HS-5 (cell line): ENCODE measurements around the gene MAPRE2.

ENCODE experiments used
- DNase-seq: peaks from one replicate; pipeline ENCODE4 v3.0.0-alpha.2; 2012; ENCODE audit warnings: low read depth

The MAPRE2 gene

DNA sequence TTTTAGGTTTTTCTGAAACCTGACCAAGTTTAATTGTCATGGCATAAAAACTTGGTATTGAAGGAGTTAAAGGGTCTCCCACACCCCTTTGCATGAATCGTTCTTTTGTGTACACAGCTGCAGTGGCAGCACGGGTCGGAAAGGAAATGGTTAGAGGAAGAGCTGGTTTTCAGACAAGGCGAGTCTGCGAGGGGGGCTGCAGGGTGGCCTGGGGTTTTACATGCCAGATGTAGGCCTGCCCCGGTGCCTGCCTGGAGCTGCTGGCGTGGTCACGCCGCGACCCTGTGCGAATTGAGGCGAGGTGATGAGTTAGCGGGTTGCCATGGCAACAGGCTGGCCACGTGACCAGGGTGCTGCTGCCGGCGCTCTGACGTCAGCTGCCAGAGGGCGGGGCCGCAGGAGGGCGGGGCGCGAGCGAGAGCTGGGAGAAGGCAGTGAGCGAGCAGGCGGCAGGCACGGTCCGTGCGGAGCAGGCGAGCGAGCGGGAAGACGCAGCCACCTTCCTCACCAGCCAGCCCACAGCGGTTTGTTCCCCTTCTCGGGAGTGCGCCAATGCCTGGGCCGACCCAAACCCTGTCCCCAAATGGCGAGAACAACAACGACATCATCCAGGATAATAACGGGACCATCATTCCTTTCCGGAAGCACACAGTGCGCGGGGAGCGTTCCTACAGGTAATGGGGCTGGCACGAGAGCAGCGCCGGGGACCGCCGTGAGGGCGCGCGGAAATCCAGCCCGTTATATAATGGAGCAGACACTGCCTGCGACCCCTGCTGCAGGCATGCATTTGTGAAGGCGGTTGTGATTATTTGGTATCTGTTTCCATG lies at the start of gene MAPRE2:
TSS of gene MAPRE2 (plus strand) at position 426 of the 827 bp plus-strand sequence. CDS start at position 553, 127 bp downstream.
- peak; percentile 73 for DNase-seq

DNA sequence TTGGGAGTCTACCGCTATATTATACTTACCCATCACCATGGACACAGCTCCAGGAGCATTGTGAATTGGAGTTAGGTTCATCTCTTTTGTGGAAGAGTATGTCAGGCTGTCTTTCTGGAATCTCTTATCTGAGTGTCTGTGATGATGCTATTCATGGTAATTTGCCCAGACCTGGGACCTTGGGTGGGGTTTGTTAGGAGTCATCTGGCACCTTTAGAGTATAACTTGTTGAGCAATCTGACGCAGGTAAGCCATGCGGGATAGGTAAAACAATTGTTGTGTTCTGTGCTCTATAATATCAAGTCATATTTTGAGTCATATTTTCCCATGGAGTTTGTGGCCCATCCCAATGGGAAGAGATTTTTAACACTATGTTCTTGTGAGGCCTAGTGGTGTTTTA lies 49.7 kb upstream of the MAPRE2 start:
- DNase-seq, result no peak

GRCh38 chr18:34993289-34993688 lies 47.9 kb upstream of the MAPRE2 start:
- DNase-seq, result no peak

- no peak for DNase-seq
Measured at GRCh38 chr18:34995746-34996145, 45.5 kb upstream of the MAPRE2 start.

- no peak for DNase-seq
Measured at GRCh38 chr18:34998661-34999060, 42.6 kb upstream of the MAPRE2 start.

- DNase-seq, result no peak
Measured at GRCh38 chr18:34999756-35000289, 41.4 kb upstream of the MAPRE2 start.

DNA sequence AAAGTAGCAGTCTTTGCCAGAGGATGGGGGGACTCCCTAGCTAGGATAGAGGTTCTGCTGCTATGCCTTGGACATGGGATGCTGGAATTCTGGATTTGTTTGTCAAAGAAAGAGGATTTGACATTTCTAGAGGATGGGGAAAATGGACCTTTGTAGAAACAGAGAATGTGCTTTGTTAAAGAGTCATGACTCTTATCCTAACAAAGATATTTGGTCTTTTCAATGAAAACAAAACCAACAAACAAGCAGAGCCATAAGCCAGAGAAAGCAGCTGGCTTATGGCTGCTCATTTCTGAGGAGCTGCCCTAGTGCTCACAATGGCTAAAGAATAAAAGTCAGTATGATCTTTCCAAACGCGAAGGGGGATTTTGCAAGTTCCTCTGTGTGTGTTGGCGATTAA lies 40.8 kb upstream of the MAPRE2 start:
- no peak for DNase-seq

DNA sequence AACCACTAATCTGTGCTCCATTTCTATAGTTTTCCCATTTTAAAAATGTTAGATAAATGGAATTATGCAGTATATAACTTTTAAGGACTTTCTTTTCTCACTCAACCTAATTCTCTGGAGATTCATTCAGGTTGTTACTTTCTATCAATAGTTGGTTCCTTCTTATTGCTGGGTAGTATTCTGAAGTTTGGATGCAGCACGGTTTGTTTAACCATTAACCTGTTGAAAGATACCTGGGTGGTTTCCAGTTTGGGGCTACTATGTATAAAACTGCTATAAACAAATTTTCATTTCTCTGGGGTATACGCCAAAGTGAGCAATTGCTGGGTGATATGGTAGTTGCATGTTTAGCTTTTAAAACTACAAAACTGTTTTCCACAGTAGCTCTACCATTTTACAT lies 39.1 kb upstream of the MAPRE2 start:
- DNase-seq, result no peak

GRCh38 chr18:35005963-35006577 lies 35.1 kb upstream of the MAPRE2 start:
- DNase-seq, result peak; percentile 28

- DNase-seq, result no peak
Measured at GRCh38 chr18:35010156-35010555, 31.1 kb upstream of the MAPRE2 start.

DNA sequence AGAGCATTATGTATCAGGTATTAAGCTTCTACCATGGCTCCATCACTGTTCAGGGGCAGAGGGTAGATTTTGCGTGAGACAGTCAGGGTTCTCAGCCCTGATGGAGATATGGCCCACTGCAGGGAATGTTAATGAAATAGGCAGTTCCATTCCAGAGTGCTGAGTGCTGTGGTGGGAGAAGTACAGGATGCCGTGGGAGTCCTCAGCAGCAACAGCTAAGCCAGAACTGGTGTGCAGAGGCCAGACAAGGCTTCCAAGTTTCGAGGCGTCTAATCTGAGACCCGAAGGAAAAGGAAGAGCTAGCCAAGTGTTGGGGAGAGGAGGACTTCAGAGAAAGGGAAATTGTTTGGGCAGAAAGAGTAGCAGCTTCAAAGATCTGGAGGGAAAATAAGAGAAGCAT lies 30.2 kb upstream of the MAPRE2 start:
- DNase-seq, result no peak

- no peak for DNase-seq
Measured at GRCh38 chr18:35019933-35020332, 21.3 kb upstream of the MAPRE2 start.

DNA sequence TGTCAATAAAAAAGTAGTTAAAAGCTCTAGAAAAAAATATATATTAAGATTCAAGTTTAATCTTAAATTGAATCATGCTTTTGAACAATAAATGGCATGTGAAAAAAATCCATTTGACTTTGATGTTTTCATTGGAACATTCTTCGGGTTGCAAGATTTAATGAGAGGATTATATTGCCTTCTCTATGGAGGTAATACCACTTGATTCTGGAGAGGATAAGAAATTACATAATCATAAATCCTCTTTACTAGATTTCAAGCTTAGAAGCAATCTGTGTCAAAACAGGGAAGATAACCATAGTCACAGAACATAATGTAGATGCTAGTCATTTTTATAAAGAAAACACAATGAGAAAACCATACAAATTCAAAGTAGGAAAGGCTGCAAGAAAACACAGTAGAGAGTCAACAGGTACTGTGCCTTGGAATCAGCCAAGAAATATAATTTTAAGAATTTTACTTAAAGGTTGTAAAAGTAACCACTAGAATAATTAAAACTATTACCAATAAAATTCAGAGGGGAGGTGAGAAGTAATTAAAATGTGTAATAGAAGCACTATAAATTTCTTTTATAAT lies 18.7 kb upstream of the MAPRE2 start:
- DNase-seq, result no peak

DNA sequence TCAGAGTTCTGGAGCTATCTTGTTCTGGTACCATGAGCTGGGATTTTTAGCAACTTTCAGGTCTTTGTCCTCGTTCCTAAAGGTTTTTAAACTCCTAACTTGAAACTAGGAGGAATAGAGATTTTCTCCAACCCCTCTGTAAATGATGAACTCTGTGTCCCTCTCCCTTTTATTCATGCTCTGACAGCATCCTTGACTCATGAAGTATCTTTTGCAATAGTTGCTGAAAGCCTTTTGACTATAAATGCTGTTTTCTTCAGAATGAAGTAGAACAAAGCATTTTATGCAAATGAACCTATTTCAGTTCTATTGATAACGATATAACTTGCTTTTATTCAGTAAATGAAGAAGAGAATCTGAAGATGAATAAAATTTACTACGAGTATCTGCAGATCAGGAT lies 17.0 kb upstream of the MAPRE2 start:
- no peak for DNase-seq

DNA sequence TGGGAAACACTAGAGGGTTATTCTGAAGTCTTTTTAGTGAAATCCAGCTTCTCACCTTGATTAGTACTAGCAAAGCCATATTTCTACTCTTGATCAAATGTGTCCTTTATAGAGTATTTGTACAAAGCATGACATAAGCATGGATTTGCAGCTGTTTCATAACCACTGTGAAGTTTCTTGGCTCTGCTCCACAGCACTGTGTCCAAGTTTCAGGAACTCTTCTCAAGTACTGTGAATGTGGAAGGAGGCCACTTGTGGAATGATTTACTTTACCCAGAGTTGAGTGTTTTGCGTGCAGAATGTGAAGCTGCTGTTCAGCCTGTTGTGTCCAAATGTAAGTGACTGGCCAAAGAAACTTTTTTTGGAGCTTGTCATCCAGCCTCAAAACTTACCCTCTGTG lies 16.2 kb upstream of the MAPRE2 start:
- peak; percentile 15 for DNase-seq

DNA sequence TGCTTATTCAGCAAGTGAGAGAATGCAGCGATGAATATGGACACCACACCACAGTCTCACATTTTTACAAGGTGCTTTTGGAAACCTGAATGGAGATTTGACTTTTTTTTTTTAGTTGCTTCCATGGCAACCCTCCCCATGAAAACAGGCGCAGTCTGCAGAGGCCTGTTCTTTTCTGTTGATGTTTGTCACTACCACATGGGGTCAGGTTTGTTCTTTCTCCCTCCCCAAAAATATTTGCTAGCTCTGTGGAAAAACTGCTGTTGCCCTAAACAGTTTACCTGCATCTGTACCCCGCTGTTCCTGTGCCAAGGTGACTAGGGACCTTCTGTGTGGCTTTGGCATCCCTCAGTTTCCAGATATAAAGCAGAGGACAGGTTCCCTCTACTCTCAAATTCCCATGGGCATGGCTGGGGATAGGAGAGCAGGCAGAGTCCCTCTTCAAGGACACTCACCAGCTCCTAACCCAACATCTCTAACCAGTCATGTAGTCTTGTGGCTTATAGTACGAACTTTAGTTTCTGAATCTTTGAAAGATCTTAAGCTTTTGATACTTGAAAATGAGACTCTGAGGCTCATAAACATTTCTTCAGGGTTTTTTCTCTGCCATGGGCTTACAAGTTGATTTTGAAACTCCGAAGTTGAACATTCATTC lies 14.7 kb upstream of the MAPRE2 start:
- DNase-seq, result no peak

DNA sequence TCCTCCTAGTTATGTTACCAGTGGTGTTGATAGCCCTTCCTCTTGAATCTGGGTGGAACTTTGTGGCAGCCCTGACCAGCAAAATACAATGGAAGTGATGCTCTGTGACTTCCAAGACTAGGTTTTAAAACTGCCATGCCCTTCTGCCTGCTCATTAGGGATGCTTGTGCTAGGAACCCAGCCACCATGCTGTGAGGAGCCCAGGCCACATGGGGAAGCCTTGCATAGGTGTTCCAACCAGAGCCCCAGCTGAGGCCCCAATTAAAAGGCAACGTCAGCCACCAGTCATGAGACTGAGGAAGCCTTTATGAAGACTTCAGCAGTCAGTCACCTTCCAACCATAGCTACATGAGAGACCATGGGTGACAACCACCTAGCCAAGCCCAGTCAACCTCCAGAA lies 14.0 kb upstream of the MAPRE2 start:
- DNase-seq, result no peak

DNA sequence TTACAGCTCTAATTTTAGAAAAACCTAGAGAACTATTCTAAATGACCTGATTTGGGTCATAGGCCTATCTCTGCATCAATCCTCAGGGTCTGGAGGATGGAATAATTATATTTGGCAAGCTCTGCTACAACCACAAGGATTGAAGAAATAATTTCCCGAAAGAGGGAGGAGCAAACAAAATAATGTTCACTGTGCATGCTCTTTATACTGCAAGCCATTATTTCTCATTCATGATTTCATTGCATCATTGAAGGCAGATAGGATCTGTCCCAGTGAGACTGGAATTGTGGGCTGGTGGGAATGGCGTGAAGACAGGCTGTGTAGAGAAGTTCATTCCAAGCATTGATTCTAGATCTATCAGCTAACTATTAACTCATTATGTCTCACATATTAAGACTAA lies 12.7 kb upstream of the MAPRE2 start:
- DNase-seq, result no peak

- peak; percentile 50 for DNase-seq
Measured at GRCh38 chr18:35029103-35029502, 12.1 kb upstream of the MAPRE2 start.

DNA sequence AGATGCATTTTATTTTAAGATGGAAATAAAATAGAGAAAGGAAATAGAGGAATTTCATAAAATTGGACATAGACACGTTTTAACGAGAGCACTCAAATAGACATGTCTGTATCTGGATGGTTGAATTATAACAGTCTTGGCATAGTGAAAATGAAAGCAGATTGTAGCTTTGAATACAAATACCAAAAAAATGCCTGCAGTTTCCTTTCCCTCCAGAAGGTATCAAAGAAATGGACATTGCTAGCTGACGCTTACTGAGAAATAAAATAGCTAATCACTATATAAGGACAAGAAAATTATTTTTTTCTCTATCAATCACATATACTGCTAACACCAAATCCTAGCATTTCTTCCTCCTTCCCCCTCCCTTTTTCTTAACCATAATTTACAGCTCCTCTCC lies 11.4 kb upstream of the MAPRE2 start:
- DNase-seq, result no peak

GRCh38 chr18:35030277-35030989 lies 10.8 kb upstream of the MAPRE2 start:
- DNase-seq, result no peak

DNA sequence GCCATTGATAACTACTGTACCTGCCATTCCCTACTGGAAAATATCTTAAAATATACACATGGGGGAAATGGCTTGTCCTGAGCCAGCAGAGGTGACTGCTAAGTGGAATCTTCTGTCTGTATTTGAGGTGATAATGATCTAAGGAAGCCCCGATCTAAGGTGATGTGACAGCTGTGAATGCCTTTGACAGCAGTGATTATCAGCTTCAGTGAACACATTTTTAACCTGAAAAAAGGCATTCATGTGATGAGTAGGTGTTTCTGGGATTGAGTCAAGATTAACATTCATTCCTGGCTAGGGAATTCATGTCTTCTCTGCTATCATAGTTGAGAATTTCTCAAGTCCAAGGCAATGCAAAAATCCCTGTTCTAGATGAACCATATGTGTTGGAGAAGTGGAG lies 9.1 kb upstream of the MAPRE2 start:
- DNase-seq, result no peak
